A549 (cell line): ENCODE results near the gene RTL1. TPM values are rescaled to one million over a fixed set of nuclear protein-coding genes. Genes with fewer than 3 reads are reported as not detected.

Experiments used
- ATAC-seq, 2 experiments: fragments of 200-7000 bp in 1 of 2; fragments of >200 bp in 1 of 2; cut with Nextera tagmentation in 1 of 2; cut with Tn5 transposase in 1 of 2; 3 replicates each; pipeline versions ENCODE4 v1.8.0 to v1.9.1; 2018 to 2020; ENCODE audit warnings: mild to moderate bottlenecking in 1 of 2, moderate library complexity in 1 of 2
- CTCF ChIA-PET: fragments of 300-600 bp; sonication (Branson Sonifier 250); formaldehyde crosslinking; extraction: SDS; loops from one replicate; lab custom pipeline; 2021; ENCODE audit warnings: antibody characterized with exemption, inconsistent platforms; lab: Yijun Ruan, JAX
- POLR2A ChIA-PET: fragments of 350-600 bp; formaldehyde crosslinking; extraction: SDS; loops from one replicate; lab custom pipeline; 2021; ENCODE audit warnings: antibody characterized with exemption, inconsistent platforms; lab: Yijun Ruan, JAX
- DNase-seq, 2 experiments: peaks; one replicate each; pipeline versions ENCODE4 v3.0.0 to v3.0.0-alpha.2; 2011 to 2016; ENCODE audit warnings: low read depth in 1 of 2, low spot score in 1 of 2
- FAIRE-seq: peaks from 2 replicates; lab custom pipeline; 2011; peaks lifted over from hg19 to GRCh38; lab: Jason Lieb, UNC
- H3K27ac ChIP-seq, 2 experiments: fragments of >200 bp; sonication (Bioruptor Twin); formaldehyde crosslinking; 3 replicates each; pipeline ENCODE4 v1.5.1; 2016 to 2017
- H3K4me1 ChIP-seq: fragments of >200 bp; sonication (Bioruptor Twin); formaldehyde crosslinking; 3 replicates; pipeline ENCODE4 v1.6.1; 2016
- H3K4me2 ChIP-seq: fragments of >200 bp; sonication (Bioruptor Twin); formaldehyde crosslinking; 3 replicates; pipeline ENCODE4 v1.6.1; 2016
- H3K4me3 ChIP-seq: fragments of >200 bp; sonication (Bioruptor Twin); formaldehyde crosslinking; 3 replicates; pipeline ENCODE4 v1.5.1; 2016
- H3K9me3 ChIP-seq: fragments of >200 bp; sonication (Bioruptor Twin); formaldehyde crosslinking; 3 replicates; pipeline ENCODE4 v1.6.1; 2016
- BHLHE40 ChIP-seq: IDR thresholded peaks from 2 replicates; pipeline ENCODE4 v1.6.1; 2012; ENCODE audit warnings: low read depth, low read length, inconsistent platforms
- CBX8 ChIP-seq: fragments of 200-600 bp; sonication (generic); IDR thresholded peaks from 2 replicates; pipeline ENCODE4 v1.6.1; 2016
- CHD4 ChIP-seq: fragments of 200-600 bp; sonication (generic); IDR thresholded peaks from 2 replicates; pipeline ENCODE4 v1.6.1; 2016; ENCODE audit warnings: antibody characterized with exemption, mild to moderate bottlenecking, borderline replicate concordance
- EHF ChIP-seq: fragments of 250-450 bp; sonication (Bioruptor Pico); IDR thresholded peaks from 2 replicates; pipeline ENCODE4 v1.5.0; 2020; ENCODE audit warnings: mild to moderate bottlenecking
- EP300 ChIP-seq, 2 experiments: fragments of >200 bp; sonication (Bioruptor Twin); formaldehyde crosslinking; IDR thresholded peaks; 2 replicates in 1 of 2; 3 replicates in 1 of 2; pipeline ENCODE4 v1.6.1; 2016 to 2017
- HEYL ChIP-seq: fragments of 250-450 bp; sonication (Bioruptor Pico); IDR thresholded peaks from 2 replicates; pipeline ENCODE4 v1.8.0; 2021; ENCODE audit warnings: mild to moderate bottlenecking, moderate library complexity
- HOXB13 ChIP-seq: fragments of 250-450 bp; sonication (Bioruptor Pico); IDR thresholded peaks from 2 replicates; pipeline ENCODE4 v1.5.0; 2020; ENCODE audit warnings: low read depth, mild to moderate bottlenecking, moderate library complexity
- KDM5A ChIP-seq: fragments of 200-600 bp; sonication (generic); IDR thresholded peaks from 2 replicates; pipeline ENCODE4 v1.6.1; 2016; ENCODE audit warnings: antibody characterized with exemption, mild to moderate bottlenecking
- NR3C1 ChIP-seq: fragments of >200 bp; sonication (Bioruptor Twin); formaldehyde crosslinking; IDR thresholded peaks from 3 replicates; pipeline ENCODE4 v1.6.1; 2017
- POLR2A ChIP-seq: IDR thresholded peaks from 2 replicates; pipeline ENCODE4 v1.6.1; 2012; ENCODE audit warnings: mild to moderate bottlenecking, low read length
- POLR2AphosphoS2 ChIP-seq: conservative IDR thresholded peaks from 2 replicates; pipeline ENCODE4 v1.6.1; 2012; ENCODE audit warnings: low read length, improper control_type of control experiment, inconsistent platforms
- RAD21 ChIP-seq, 2 experiments: fragments of >200 bp in 1 of 2; sonication (Bioruptor Twin) in 1 of 2; formaldehyde crosslinking in 1 of 2; IDR thresholded peaks in 1 of 2; conservative IDR thresholded peaks in 1 of 2; 2 replicates in 1 of 2; 3 replicates in 1 of 2; pipeline ENCODE4 v1.6.1; 2012 to 2018; ENCODE audit warnings: inconsistent platforms in 1 of 2
- SMC3 ChIP-seq: fragments of >200 bp; sonication (Bioruptor Twin); formaldehyde crosslinking; IDR thresholded peaks from 3 replicates; pipeline ENCODE4 v1.6.1; 2018; ENCODE audit warnings: inconsistent platforms
- SREBF2 ChIP-seq: fragments of 450-650 bp; IDR thresholded peaks from 2 replicates; pipeline ENCODE4 v1.6.1; 2014; ENCODE audit warnings: mild to moderate bottlenecking, moderate library complexity
- TFCP2L1 ChIP-seq: fragments of 250-450 bp; sonication (Bioruptor Pico); IDR thresholded peaks from 2 replicates; pipeline ENCODE4 v1.5.0; 2021; ENCODE audit warnings: mild to moderate bottlenecking
- TP53 ChIP-seq: fragments of 250-450 bp; sonication (Bioruptor Pico); IDR thresholded peaks from 2 replicates; pipeline ENCODE4 v1.5.0; 2021; ENCODE audit warnings: mild to moderate bottlenecking, moderate library complexity
- ZC3H11A ChIP-seq: fragments of 450-650 bp; IDR thresholded peaks from 2 replicates; pipeline ENCODE4 v1.6.1; 2014; ENCODE audit warnings: antibody characterized with exemption, mild to moderate bottlenecking
- ZNF302 ChIP-seq: fragments of 250-450 bp; sonication (Bioruptor Pico); IDR thresholded peaks from 2 replicates; pipeline ENCODE4 v1.9.0; 2021; ENCODE audit warnings: inconsistent platforms, mild to moderate bottlenecking, moderate library complexity
- WGBS: methylation state at CpG from one replicate; pipeline ENCODE4 v1.1.6; 2017; ENCODE audit errors: missing lambda C conversion rate; 5-methylcytosine and 5-hydroxymethylcytosine counted together
- polyA plus RNA-seq, 4 experiments: library from polyadenylated mRNA; depleted of rRNA in 3 of 4; stranded (reverse); fragments of >200 nt; fragmentation: RNase III in 1 of 4; extraction: RNeasy Plus Mini Kit Qiagen cat#74134 plus additional on column Dnase treatment in 1 of 4; gene quantifications; 2 replicates in 3 of 4; 3 replicates in 1 of 4; pipeline ENCODE4 v1.2.3, GENCODE V29; 2011 to 2017
- TF ChIP-seq, protein P1 (sequence below): fragments of >200 bp; sonication (Bioruptor Twin); formaldehyde crosslinking; IDR thresholded peaks from 3 replicates; pipeline ENCODE4 v1.5.1; 2016
- TF ChIP-seq, protein P2 (sequence below): IDR thresholded peaks from 2 replicates; pipeline ENCODE4 v1.6.1; 2012
- TF ChIP-seq, protein P3 (sequence below): fragments of 450-650 bp; IDR thresholded peaks from 2 replicates; pipeline ENCODE4 v1.6.1; 2014; ENCODE audit warnings: antibody characterized with exemption
- TF ChIP-seq, protein P4 (sequence below): fragments of >200 bp; sonication (Bioruptor Twin); formaldehyde crosslinking; IDR thresholded peaks from 2 replicates; pipeline ENCODE4 v1.6.1; 2016
- TF ChIP-seq, protein P5 (sequence below): fragments of >200 bp; sonication (Bioruptor Twin); formaldehyde crosslinking; IDR thresholded peaks from 3 replicates; pipeline ENCODE4 v1.6.1; 2016
- TF ChIP-seq, protein P6 (sequence below): fragments of 250-450 bp; sonication (Bioruptor Pico); IDR thresholded peaks from 2 replicates; pipeline ENCODE4 v1.5.0; 2020; ENCODE audit warnings: low read depth, mild to moderate bottlenecking, moderate library complexity
- TF ChIP-seq, protein P7 (sequence below): fragments of 150-350 bp; IDR thresholded peaks from 2 replicates; pipeline ENCODE4 v1.6.1; 2014; ENCODE audit warnings: low read depth, mild to moderate bottlenecking, low read length

Gene RTL1
- polyA plus RNA-seq, 2 of the 4 experiments (the other 2 are of a cell fraction): 0.01 TPM; not detected in 1

DNA sequence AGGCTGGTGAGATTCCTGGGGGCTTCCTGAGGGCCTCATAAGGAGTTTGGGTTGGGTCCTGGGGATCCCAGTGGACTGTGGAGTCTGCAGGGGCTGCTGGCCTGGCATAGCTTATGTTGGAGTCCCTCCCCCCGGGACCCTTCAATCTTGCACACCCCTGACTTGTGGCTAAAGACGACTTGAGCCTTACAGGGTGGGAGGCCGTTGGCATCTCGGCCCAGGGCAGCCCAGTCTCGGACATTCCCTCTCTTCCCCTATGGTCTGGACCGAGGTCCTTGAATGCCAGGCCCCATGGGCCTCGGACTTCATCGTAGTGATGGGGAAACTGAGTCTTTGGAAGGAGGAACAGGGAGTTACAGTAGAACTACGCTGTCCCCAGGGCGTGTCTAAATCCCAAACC lies 12.5 kb downstream of the RTL1 start:
- TF ChIP-seq SREBF2: no peak
- TF ChIP-seq, protein P1, sequence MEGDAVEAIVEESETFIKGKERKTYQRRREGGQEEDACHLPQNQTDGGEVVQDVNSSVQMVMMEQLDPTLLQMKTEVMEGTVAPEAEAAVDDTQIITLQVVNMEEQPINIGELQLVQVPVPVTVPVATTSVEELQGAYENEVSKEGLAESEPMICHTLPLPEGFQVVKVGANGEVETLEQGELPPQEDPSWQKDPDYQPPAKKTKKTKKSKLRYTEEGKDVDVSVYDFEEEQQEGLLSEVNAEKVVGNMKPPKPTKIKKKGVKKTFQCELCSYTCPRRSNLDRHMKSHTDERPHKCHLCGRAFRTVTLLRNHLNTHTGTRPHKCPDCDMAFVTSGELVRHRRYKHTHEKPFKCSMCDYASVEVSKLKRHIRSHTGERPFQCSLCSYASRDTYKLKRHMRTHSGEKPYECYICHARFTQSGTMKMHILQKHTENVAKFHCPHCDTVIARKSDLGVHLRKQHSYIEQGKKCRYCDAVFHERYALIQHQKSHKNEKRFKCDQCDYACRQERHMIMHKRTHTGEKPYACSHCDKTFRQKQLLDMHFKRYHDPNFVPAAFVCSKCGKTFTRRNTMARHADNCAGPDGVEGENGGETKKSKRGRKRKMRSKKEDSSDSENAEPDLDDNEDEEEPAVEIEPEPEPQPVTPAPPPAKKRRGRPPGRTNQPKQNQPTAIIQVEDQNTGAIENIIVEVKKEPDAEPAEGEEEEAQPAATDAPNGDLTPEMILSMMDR: no peak
- TF ChIP-seq, protein P2, sequence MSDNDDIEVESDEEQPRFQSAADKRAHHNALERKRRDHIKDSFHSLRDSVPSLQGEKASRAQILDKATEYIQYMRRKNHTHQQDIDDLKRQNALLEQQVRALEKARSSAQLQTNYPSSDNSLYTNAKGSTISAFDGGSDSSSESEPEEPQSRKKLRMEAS: no peak
- no peak for TF ChIP-seq HEYL (CRISPR knock-in tag)
- no peak for TF ChIP-seq HOXB13
- no peak for TF ChIP-seq RAD21 (conservative IDR thresholded peaks at IDR 0.05 in 1 of 2, IDR thresholded peaks at IDR 0.05 in 1 of 2)
- TF ChIP-seq POLR2AphosphoS2: no peak
- no peak for TF ChIP-seq CHD4
- no peak for TF ChIP-seq BHLHE40
- TF ChIP-seq, protein P3, sequence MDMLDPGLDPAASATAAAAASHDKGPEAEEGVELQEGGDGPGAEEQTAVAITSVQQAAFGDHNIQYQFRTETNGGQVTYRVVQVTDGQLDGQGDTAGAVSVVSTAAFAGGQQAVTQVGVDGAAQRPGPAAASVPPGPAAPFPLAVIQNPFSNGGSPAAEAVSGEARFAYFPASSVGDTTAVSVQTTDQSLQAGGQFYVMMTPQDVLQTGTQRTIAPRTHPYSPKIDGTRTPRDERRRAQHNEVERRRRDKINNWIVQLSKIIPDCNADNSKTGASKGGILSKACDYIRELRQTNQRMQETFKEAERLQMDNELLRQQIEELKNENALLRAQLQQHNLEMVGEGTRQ: no peak
- TF ChIP-seq SMC3: no peak
- no peak for TF ChIP-seq ZC3H11A
- TF ChIP-seq TFCP2L1 (CRISPR knock-in tag): no peak
- no peak for TF ChIP-seq CBX8
- no peak for TF ChIP-seq EP300 (IDR thresholded peaks at IDR 0.05)
- TF ChIP-seq, protein P4, sequence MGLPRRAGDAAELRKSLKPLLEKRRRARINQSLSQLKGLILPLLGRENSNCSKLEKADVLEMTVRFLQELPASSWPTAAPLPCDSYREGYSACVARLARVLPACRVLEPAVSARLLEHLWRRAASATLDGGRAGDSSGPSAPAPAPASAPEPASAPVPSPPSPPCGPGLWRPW: no peak
- no peaks in the 10 kb centered on the region for H3K9me3 ChIP-seq
- H3K4me1 ChIP-seq: no peaks in the 10 kb centered on the region
- WGBS: 65% methylated on average over 10 of the region's 10 CpGs
- no peak overlapping the region for H3K4me3 ChIP-seq
- no peak overlapping the region for H3K4me2 ChIP-seq
- CTCF ChIA-PET: interaction anchor here (1.5 to 4.0 kb wide), 2 partner anchors 11 to 506 kb away, joined by 3 to 22 read pairs; partner anchors contain the start of gene RTL1
- ATAC-seq (no peak), DNase-seq (no peak), FAIRE-seq (no peak)
- POLR2A ChIA-PET: no interaction called here
- no peak overlapping the region for H3K27ac ChIP-seq

DNA sequence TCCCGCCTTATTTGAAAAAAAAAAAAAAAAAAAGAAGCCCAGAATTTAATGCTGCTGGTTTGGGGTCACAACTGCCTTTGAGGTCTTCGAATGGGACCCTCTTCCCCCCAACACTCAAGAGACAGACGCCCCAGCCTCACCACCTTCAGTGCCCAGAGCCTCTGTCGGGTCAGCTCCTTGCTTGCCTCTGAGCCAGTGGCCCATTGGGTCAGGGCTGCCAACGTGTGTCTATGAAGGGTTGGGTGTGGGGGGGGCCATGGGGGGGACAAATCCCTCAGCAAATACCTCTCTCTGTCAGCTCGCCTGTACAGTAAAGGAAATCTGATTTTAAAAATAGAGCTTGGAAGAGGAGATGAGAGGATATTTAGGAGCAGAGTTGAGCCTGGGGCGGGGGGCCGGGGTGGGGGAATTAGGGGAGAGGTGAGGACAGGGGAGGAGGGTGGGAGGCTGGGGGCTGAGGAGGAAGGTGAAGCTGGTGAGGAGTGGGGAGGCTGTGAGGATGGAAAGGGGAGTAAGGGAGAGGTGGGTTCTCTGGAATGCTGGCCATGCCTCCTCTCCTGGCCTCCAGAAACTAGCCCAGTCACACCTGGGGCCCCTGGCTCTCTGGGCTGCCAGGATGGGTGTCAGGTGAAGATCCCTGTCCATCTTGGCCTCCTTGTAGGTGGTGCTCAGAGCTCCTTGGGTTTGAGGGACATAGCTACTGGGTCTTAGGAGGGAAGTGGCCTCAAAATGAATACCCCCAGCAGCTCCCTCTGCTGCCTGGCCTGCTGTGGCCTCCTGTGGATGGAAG lies 13.3 kb downstream of the RTL1 start:
- ChIA-PET CTCF (interaction anchor here (0.8 to 4.0 kb wide), 4 partner anchors 12 to 944 kb away, joined by 3 to 22 read pairs (median 4); partner anchors contain the start of gene RTL1), POLR2A (no interaction called here)
- no peak for DNase-seq
- ATAC-seq: no peak
- no peak overlapping the region for H3K4me2 ChIP-seq
- H3K4me1 ChIP-seq: no peaks in the 10 kb centered on the region
- no peak overlapping the region for H3K4me3 ChIP-seq
- TF ChIP-seq, protein P5, sequence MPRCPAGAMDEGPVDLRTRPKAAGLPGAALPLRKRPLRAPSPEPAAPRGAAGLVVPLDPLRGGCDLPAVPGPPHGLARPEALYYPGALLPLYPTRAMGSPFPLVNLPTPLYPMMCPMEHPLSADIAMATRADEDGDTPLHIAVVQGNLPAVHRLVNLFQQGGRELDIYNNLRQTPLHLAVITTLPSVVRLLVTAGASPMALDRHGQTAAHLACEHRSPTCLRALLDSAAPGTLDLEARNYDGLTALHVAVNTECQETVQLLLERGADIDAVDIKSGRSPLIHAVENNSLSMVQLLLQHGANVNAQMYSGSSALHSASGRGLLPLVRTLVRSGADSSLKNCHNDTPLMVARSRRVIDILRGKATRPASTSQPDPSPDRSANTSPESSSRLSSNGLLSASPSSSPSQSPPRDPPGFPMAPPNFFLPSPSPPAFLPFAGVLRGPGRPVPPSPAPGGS: no peak
- FAIRE-seq: no peak
- H3K9me3 ChIP-seq: no peaks in the 10 kb centered on the region
- no peak overlapping the region for H3K27ac ChIP-seq
- WGBS: 77% methylated on average over 5 of the region's 8 CpGs

DNA sequence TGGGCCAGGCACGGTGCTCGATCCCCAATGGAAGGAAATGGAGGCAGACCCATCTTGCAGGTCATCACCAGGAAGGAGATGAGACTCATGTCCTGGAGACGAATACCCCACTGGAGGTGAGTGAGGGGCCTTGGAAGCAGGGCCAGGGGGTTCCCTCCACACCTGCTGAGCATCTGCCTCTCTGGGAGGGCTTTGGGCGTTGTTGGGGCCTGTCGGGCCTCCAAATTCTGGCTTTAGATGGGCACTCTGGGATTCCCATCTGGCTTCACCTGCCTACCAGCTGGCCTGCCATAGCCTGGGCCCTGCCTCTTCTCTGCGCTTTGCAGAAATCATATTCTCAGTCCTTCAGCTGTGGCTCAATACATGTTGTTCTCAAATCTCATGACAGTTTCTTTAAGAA lies 13.9 kb downstream of the RTL1 start:
- ATAC-seq (no peak), FAIRE-seq (no peak), DNase-seq (no peak)
- POLR2A ChIA-PET: no interaction called here
- Histone ChIP-seq H3K4me2 (no peak overlapping the region), H3K27ac (no peak overlapping the region), H3K4me1 (no peaks in the 10 kb centered on the region), H3K9me3 (no peaks in the 10 kb centered on the region), H3K4me3 (no peak overlapping the region)
- CTCF ChIA-PET: interaction anchor here (0.8 to 4.0 kb wide), 4 partner anchors 12 to 944 kb away, joined by 3 to 22 read pairs (median 4); partner anchors contain the start of gene RTL1
- TF ChIP-seq, protein P6, sequence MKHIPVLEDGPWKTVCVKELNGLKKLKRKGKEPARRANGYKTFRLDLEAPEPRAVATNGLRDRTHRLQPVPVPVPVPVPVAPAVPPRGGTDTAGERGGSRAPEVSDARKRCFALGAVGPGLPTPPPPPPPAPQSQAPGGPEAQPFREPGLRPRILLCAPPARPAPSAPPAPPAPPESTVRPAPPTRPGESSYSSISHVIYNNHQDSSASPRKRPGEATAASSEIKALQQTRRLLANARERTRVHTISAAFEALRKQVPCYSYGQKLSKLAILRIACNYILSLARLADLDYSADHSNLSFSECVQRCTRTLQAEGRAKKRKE (CRISPR knock-in tag): no peak
- TF ChIP-seq KDM5A (no peak), TFCP2L1 (CRISPR knock-in tag) (no peak), POLR2A (no peak), EHF (CRISPR knock-in tag) (no peak), ZNF302 (CRISPR knock-in tag) (no peak), NR3C1 (no peak), TP53 (CRISPR knock-in tag) (no peak)
- TF ChIP-seq, protein P2: no peak
- TF ChIP-seq, protein P7, sequence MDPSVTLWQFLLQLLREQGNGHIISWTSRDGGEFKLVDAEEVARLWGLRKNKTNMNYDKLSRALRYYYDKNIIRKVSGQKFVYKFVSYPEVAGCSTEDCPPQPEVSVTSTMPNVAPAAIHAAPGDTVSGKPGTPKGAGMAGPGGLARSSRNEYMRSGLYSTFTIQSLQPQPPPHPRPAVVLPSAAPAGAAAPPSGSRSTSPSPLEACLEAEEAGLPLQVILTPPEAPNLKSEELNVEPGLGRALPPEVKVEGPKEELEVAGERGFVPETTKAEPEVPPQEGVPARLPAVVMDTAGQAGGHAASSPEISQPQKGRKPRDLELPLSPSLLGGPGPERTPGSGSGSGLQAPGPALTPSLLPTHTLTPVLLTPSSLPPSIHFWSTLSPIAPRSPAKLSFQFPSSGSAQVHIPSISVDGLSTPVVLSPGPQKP: no peak
- WGBS: 85% methylated on average over 6 of the region's 6 CpGs
